ENCODE data around the gene ACADS. TPM values are rescaled to one million over a fixed set of nuclear protein-coding genes. Genes with fewer than 3 reads are reported as not detected.
A peak's percentile ranks its signal among the peaks of the same experiment; 100 is the strongest.

The ACADS gene
- total RNA-seq, 1 donor from 2014 or later, result 20.9 TPM

GRCh38 chr12:120738252-120739030 is 12.8 kb downstream of the ACADS start:
- DNase-seq (no peak), ATAC-seq (peak; percentile 3)
- TF ChIP-seq CTCF (IDR thresholded peaks at IDR 0.05), result no peak
- Histone ChIP-seq H3K27me3 (no peaks in the 10 kb centered on the region), H3K36me3 (peaks cover 9% of the 10 kb centered on the region), H3K4me3 (no peak overlapping the region), H3K9me3 (no peaks in the 10 kb centered on the region), H3K27ac (no peak overlapping the region), H3K4me1 (no peaks in the 10 kb centered on the region)
- intact Hi-C loops (cut with DNase I), result no loop called here

- peak; percentile 5 for ATAC-seq
- no peaks in the 10 kb centered on the region for H3K4me1 ChIP-seq
Measured at GRCh38 chr12:120739031-120739762, 13.6 kb downstream of the ACADS start.

GRCh38 chr12:120739821-120740613 is 14.4 kb downstream of the ACADS start:
- peaks cover 9% of the 10 kb centered on the region for H3K36me3 ChIP-seq
- no peak for DNase-seq
- intact Hi-C loops (cut with DNase I), result no loop called here
- no peak for TF ChIP-seq CTCF (IDR thresholded peaks at IDR 0.05)
- no peak for ATAC-seq
- no peak overlapping the region for H3K27ac ChIP-seq
- no peaks in the 10 kb centered on the region for H3K27me3 ChIP-seq
- H3K4me3 ChIP-seq, result no peak overlapping the region
- no peaks in the 10 kb centered on the region for H3K4me1 ChIP-seq
- H3K9me3 ChIP-seq, result no peaks in the 10 kb centered on the region

More at GRCh38 chr12:120739031-120739762, 13.6 kb downstream of the ACADS start:
- no peak overlapping the region for H3K27ac ChIP-seq
- DNase-seq, result no peak
- no peaks in the 10 kb centered on the region for H3K27me3 ChIP-seq
- H3K36me3 ChIP-seq, result peaks cover 9% of the 10 kb centered on the region
- intact Hi-C loops (cut with DNase I), result no loop called here
- no peak for TF ChIP-seq CTCF (IDR thresholded peaks at IDR 0.05)
- no peaks in the 10 kb centered on the region for H3K9me3 ChIP-seq
- H3K4me3 ChIP-seq, result no peak overlapping the region

- TF ChIP-seq CTCF (IDR thresholded peaks at IDR 0.05), result no peak
- no peaks in the 10 kb centered on the region for H3K9me3 ChIP-seq
- H3K27me3 ChIP-seq, result no peaks in the 10 kb centered on the region
- ATAC-seq (no peak), DNase-seq (no peak)
- no peak overlapping the region for H3K4me3 ChIP-seq
- peaks cover 9% of the 10 kb centered on the region for H3K36me3 ChIP-seq
- H3K4me1 ChIP-seq, result no peaks in the 10 kb centered on the region
- H3K27ac ChIP-seq, result no peak overlapping the region
- intact Hi-C loops (cut with DNase I), result no loop called here
Measured at GRCh38 chr12:120740871-120741270, 15.2 kb downstream of the ACADS start.

GRCh38 chr12:120741476-120742421 is 16.1 kb downstream of the ACADS start:
- H3K36me3 ChIP-seq, result peaks cover 9% of the 10 kb centered on the region
- TF ChIP-seq CTCF (IDR thresholded peaks at IDR 0.05), result no peak
- H3K4me1 ChIP-seq, result no peaks in the 10 kb centered on the region
- H3K9me3 ChIP-seq, result no peaks in the 10 kb centered on the region
- intact Hi-C loops (cut with DNase I), result no loop called here
- H3K27ac ChIP-seq, result no peak overlapping the region
- no peaks in the 10 kb centered on the region for H3K27me3 ChIP-seq
- DNase-seq (no peak), ATAC-seq (no peak)
- H3K4me3 ChIP-seq, result no peak overlapping the region
